GM12874 (cell line): ENCODE measurements around the gene FBXO17.
A peak's percentile ranks its signal among the peaks of the same experiment; 100 is the strongest.

Source experiments
- CTCF ChIP-seq: IDR thresholded peaks from 2 replicates; pipeline ENCODE4 v1.5.1; 2011; ENCODE audit warnings: low read depth, mild to moderate bottlenecking, control low read depth, low read length, moderate library complexity; ENCODE audit not compliant: insufficient read depth

FBXO17 gene

GRCh38 chr19:38945562-38946228, 29.8 kb downstream of the FBXO17 start:
- no peak for TF ChIP-seq CTCF

- no peak for TF ChIP-seq CTCF
Measured at GRCh38 chr19:38944981-38945506, 30.5 kb downstream of the FBXO17 start.

GRCh38 chr19:38942471-38943181, 32.9 kb downstream of the FBXO17 start:
- no peak for TF ChIP-seq CTCF

GRCh38 chr19:38941979-38942378, 33.6 kb downstream of the FBXO17 start:
- no peak for TF ChIP-seq CTCF

- no peak for TF ChIP-seq CTCF
Measured at GRCh38 chr19:38939957-38940356, 35.6 kb downstream of the FBXO17 start.

GRCh38 chr19:38933544-38933943, 42.0 kb downstream of the FBXO17 start:
- TF ChIP-seq CTCF: no peak

- peak; percentile 47 for TF ChIP-seq CTCF
Measured at GRCh38 chr19:38932425-38933179, 42.9 kb downstream of the FBXO17 start.
